Measurements from ENCODE around the gene NAP1L4. TPM values are rescaled to one million over a fixed set of nuclear protein-coding genes. Genes with fewer than 3 reads are reported as not detected.

The NAP1L4 gene
- total and polyA plus RNA-seq, 10 donors, result 79.5 to 137 (median 114) TPM

DNA sequence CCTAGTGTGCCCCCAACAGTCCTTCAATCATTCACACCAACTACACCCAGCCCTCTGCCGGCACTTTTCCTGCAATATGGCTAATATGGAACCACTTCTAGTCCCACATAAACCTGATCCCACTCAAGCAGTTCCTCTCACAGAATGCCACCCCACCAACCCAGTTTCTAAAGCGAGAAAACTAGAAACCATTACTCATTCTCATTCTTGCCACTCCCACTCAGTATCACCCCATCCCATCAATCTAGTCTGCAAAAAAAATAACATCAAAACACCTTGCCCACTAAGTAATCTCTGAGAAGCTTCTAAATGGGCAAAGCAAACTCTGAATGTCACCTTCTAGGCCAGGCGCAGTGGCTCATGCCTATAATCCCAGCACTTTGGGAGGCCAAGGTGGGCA lies 17.9 kb downstream of the NAP1L4 start:
- intact Hi-C loops (cut with DNase I; ENCODE audit: low total_unique reads), result loop anchor here (10.0 kb wide), 2 partner anchors 51 to 101 kb away; no protein-coding TSS in a partner anchor
- Histone ChIP-seq H3K4me1 (peaks cover 0 to 26% (median 0%) of the 10 kb centered on the region in 6 donors), H3K27ac (no peak overlapping the region), H3K9me3 (no peaks in the 10 kb centered on the region), H3K27me3 (replicated peaks in 1 of 7) (no peaks in the 10 kb centered on the region), H3K4me3 (no peak overlapping the region), H3K36me3 (peaks cover 8 to 100% (median 97%) of the 10 kb centered on the region in 6 donors)
- DNase-seq, result no peak
- WGBS, 5 donors, result 90 to 98% (median 94%) methylated on average over 3 of the region's 3 CpGs
- TF ChIP-seq POLR2A (IDR thresholded peaks at IDR 0.05), result no peak
- TF ChIP-seq, protein P1, sequence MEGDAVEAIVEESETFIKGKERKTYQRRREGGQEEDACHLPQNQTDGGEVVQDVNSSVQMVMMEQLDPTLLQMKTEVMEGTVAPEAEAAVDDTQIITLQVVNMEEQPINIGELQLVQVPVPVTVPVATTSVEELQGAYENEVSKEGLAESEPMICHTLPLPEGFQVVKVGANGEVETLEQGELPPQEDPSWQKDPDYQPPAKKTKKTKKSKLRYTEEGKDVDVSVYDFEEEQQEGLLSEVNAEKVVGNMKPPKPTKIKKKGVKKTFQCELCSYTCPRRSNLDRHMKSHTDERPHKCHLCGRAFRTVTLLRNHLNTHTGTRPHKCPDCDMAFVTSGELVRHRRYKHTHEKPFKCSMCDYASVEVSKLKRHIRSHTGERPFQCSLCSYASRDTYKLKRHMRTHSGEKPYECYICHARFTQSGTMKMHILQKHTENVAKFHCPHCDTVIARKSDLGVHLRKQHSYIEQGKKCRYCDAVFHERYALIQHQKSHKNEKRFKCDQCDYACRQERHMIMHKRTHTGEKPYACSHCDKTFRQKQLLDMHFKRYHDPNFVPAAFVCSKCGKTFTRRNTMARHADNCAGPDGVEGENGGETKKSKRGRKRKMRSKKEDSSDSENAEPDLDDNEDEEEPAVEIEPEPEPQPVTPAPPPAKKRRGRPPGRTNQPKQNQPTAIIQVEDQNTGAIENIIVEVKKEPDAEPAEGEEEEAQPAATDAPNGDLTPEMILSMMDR (IDR thresholded peaks at IDR 0.05 in 8 of 11, conservative IDR thresholded peaks at IDR 0.05 in 3 of 11), result no peak
- TF ChIP-seq POLR2AphosphoS5 (IDR thresholded peaks at IDR 0.05), result no peak

DNA sequence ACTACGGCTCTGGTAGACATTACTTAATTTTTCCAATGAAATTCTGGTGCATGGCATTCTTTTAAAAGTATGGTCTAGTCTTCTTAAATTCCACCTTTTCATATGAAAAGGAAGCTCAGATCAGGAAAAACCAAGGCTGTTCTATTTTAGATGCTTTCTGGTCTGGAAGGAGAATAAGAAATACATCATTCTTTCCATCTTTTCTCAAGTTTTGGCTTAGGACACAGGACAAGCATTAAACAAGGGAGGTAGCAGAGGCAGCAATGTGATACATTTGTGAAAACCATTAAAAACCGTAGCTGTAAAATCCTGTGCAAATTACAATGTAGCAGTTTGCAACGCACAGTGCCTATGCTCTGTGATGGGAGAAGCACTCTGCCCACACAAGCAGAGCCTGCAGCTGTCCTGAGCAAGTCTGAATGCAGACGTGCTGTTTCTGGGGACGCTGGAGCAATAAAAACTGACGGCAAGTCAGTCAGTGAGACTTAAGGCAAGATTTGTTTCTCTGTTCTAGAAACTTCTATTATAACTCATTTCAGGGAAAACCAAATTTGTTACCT lies 23.7 kb downstream of the NAP1L4 start:
- H3K4me1 ChIP-seq, result peaks cover 0 to 5% (median 0%) of the 10 kb centered on the region in 6 donors
- TF ChIP-seq POLR2A (IDR thresholded peaks at IDR 0.05) (no peak), POLR2AphosphoS5 (IDR thresholded peaks at IDR 0.05) (no peak)
- TF ChIP-seq, protein P1 (IDR thresholded peaks at IDR 0.05 in 8 of 11, conservative IDR thresholded peaks at IDR 0.05 in 3 of 11), result no peak
- no peak overlapping the region for H3K27ac ChIP-seq
- no peak overlapping the region for H3K4me3 ChIP-seq
- 75 to 85% (median 83%) methylated on average over 6 of the region's 6 CpGs for WGBS, 5 donors
- peaks cover 10 to 100% (median 99%) of the 10 kb centered on the region in 6 donors for H3K36me3 ChIP-seq
- no peaks in the 10 kb centered on the region for H3K9me3 ChIP-seq
- H3K27me3 ChIP-seq (replicated peaks in 1 of 7), result no peaks in the 10 kb centered on the region
- no peak for DNase-seq
- intact Hi-C loops (cut with DNase I; ENCODE audit: low total_unique reads), result no loop called here

DNA sequence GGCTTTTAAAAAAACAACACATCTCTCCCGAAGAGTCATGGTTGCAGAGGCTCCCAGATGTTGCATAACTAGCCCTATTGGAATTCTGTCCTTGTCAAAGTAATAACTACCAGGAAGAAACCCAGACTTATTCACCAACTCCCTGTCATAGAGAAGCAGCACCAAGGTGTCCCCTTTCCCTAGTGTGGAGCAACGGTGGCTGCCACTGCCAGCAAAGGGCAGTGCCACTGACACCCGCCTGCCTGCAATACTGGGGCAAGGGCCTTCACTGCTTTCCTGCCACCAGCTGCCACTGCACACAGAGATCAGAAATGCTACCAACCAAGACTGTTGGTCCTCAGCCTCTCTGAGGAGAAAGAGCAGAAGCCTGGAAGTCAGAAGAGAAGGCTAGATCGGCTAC lies 27.3 kb downstream of the NAP1L4 start:
- Histone ChIP-seq H3K27ac (no peak overlapping the region), H3K9me3 (no peaks in the 10 kb centered on the region), H3K36me3 (peaks cover 5 to 100% (median 93%) of the 10 kb centered on the region in 6 donors), H3K27me3 (replicated peaks in 1 of 7) (no peaks in the 10 kb centered on the region), H3K4me1 (peaks cover 0 to 22% (median 5%) of the 10 kb centered on the region in 6 donors), H3K4me3 (no peak overlapping the region)
- TF ChIP-seq, protein P1 (IDR thresholded peaks at IDR 0.05 in 8 of 11, conservative IDR thresholded peaks at IDR 0.05 in 3 of 11), result no peak
- no peak for TF ChIP-seq POLR2AphosphoS5 (IDR thresholded peaks at IDR 0.05)
- TF ChIP-seq POLR2A (IDR thresholded peaks at IDR 0.05), result no peak
- DNase-seq, result no peak
- WGBS, 5 donors, result 76 to 96% (median 91%) methylated on average over 3 to 4 of the region's 4 CpGs
- intact Hi-C loops (cut with DNase I; ENCODE audit: low total_unique reads), result no loop called here

DNA sequence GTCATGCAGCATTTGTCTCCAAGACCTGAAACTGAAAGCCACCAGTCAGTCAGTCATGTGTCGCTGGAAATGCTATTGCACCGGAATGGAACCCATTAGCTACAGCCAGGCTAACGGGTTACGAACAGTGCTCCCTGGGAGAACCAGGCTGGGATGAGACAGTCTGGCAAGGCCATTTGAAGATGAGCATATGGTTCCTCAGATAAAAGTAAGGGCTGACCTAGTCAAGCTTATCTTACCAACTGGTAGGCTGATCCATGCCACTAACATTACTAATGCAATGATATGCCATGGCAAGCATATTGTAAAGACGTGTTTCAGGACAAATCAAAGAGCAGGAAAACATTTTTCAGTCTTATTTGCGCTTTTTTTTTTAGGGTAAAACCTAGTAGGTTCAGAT lies 28.4 kb downstream of the NAP1L4 start:
- intact Hi-C loops (cut with DNase I; ENCODE audit: low total_unique reads), result no loop called here
- DNase-seq, result no peak
- Histone ChIP-seq H3K9me3 (no peaks in the 10 kb centered on the region), H3K27me3 (replicated peaks in 1 of 7) (no peaks in the 10 kb centered on the region), H3K36me3 (peaks cover 6 to 100% (median 93%) of the 10 kb centered on the region in 6 donors), H3K4me1 (peaks cover 0 to 27% (median 6%) of the 10 kb centered on the region in 6 donors), H3K27ac (no peak overlapping the region), H3K4me3 (no peak overlapping the region)
- WGBS, 5 donors, result 89 to 96% (median 94%) methylated on average over 6 of the region's 6 CpGs
- peak in 1 of 3 donors; percentile 5 for TF ChIP-seq POLR2AphosphoS5 (IDR thresholded peaks at IDR 0.05)
- no peak for TF ChIP-seq POLR2A (IDR thresholded peaks at IDR 0.05)
